Neural crest cell (in vitro differentiated cells): Measurements from ENCODE around the gene HOXD12. TPM values are rescaled to one million over a fixed set of nuclear protein-coding genes. Genes with fewer than 3 reads are reported as not detected.

Experiments used
- DNase-seq: peaks from one replicate; pipeline ENCODE4 v3.0.0; 2021; ENCODE audit warnings: low read depth, mixed read lengths, low spot score
- H3K27ac Mint-ChIP-seq: one replicate; pipeline ENCODE4 v1.8.0; 2021; ENCODE audit warnings: mild to moderate bottlenecking, mixed read lengths; ENCODE audit not compliant: unreplicated experiment
- H3K27me3 Mint-ChIP-seq: 2 replicates; pipeline ENCODE4 v1.8.0; 2021; ENCODE audit warnings: low read depth, mild to moderate bottlenecking, mixed read lengths
- H3K36me3 Mint-ChIP-seq: 2 replicates; pipeline ENCODE4 v1.8.0; 2021; ENCODE audit warnings: low read depth, mild to moderate bottlenecking, mixed read lengths
- H3K4me1 Mint-ChIP-seq: 2 replicates; pipeline ENCODE4 v1.8.0; 2021; ENCODE audit warnings: mixed read lengths
- H3K4me3 Mint-ChIP-seq: one replicate; pipeline ENCODE4 v1.8.0; 2021; ENCODE audit warnings: mild to moderate bottlenecking, mixed read lengths
- H3K9me3 Mint-ChIP-seq: 2 replicates; pipeline ENCODE4 v1.8.0; 2021; ENCODE audit warnings: mixed read lengths
- total RNA-seq: library from RNA; stranded (reverse); gene quantifications from 2 replicates; pipeline ENCODE4 v1.2.1, GENCODE V29; 2021
- TF ChIP-seq, protein P1 (sequence below): fragments of 200-600 bp; sonication (generic); conservative IDR thresholded peaks from 2 replicates; pipeline ENCODE4 v1.5.0; 2021; ENCODE audit warnings: antibody characterized with exemption, mild to moderate bottlenecking

The HOXD12 gene
- total RNA-seq, 1 donor from 2014 or later, result not detected

DNA sequence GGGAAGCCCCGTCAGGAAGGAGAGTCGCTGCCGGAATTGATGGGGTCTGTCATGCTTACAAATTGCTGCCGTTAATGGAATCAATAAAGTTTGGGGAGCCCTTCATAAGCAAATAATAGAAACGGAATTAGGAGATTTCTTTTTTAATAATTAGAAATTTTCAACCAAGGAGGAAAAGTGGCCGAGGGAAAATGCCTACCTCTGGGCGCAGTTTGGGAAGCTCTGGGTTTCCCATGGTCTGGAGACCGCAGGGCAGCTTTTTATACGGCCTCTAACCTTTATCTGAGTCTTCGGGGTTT, 17.1 kb upstream of the HOXD12 start:
- Mint-ChIP-seq H3K36me3 (peaks cover 6% of the 10 kb centered on the region), H3K9me3 (no peaks in the 10 kb centered on the region), H3K4me1 (peaks cover 13% of the 10 kb centered on the region), H3K4me3 (peak overlapping the region; percentile 66), H3K27ac (no peak overlapping the region), H3K27me3 (peaks cover 96% of the 10 kb centered on the region)
- TF ChIP-seq, protein P1, sequence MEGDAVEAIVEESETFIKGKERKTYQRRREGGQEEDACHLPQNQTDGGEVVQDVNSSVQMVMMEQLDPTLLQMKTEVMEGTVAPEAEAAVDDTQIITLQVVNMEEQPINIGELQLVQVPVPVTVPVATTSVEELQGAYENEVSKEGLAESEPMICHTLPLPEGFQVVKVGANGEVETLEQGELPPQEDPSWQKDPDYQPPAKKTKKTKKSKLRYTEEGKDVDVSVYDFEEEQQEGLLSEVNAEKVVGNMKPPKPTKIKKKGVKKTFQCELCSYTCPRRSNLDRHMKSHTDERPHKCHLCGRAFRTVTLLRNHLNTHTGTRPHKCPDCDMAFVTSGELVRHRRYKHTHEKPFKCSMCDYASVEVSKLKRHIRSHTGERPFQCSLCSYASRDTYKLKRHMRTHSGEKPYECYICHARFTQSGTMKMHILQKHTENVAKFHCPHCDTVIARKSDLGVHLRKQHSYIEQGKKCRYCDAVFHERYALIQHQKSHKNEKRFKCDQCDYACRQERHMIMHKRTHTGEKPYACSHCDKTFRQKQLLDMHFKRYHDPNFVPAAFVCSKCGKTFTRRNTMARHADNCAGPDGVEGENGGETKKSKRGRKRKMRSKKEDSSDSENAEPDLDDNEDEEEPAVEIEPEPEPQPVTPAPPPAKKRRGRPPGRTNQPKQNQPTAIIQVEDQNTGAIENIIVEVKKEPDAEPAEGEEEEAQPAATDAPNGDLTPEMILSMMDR, result no peak
- no peak for DNase-seq

DNA sequence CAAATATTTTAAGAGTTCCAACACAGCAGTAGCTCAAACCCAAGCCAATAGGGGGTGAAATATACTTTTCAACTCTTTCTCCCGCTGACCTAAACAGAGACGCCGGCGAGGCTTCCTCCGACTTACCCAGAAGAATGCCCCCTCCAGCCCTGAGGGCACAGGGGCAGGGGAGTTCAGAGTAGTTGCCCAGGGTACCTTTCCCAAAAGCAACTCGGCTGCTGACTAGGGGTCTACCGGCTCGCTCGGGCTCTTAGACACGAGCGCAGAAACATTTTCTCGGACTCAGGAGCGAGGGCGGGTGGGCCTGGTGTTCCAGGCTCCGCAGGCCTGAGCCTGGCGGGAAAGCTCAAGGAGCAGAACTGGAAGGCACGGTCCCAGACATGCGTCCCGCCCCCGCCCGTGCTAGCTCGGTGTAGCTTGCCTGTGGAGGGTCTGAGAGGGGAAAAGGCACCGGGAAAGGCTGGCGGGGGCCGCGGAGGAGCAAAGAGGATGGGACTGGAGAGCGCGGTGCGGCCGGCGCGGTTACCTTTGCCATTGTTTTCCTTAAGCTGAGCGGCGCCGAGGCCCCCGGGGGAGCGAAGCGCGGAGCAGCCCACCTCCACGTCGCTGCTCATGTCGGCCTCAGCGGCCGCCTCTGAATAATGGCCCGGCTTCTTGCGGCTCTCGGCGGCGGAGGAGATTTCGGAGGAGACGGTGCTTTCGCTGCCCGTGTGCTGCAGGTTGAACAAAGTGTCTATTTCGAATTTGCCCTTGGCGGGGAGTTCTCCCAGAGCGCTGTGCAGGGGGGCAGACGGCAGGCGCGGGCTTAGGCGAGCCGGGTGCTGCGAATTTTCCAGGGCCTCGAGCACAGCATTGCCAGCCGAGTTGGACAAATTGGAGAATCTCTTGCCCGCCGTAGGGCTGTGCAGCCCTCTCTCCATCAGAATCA, 16.5 kb upstream of the HOXD12 start:
- TF ChIP-seq, protein P1, result no peak
- Mint-ChIP-seq H3K27ac (no peak overlapping the region), H3K9me3 (no peaks in the 10 kb centered on the region), H3K27me3 (peaks cover 98% of the 10 kb centered on the region), H3K36me3 (peaks cover 6% of the 10 kb centered on the region), H3K4me1 (peaks cover 16% of the 10 kb centered on the region), H3K4me3 (peak overlapping the region; percentile 66)
- DNase-seq, result no peak

DNA sequence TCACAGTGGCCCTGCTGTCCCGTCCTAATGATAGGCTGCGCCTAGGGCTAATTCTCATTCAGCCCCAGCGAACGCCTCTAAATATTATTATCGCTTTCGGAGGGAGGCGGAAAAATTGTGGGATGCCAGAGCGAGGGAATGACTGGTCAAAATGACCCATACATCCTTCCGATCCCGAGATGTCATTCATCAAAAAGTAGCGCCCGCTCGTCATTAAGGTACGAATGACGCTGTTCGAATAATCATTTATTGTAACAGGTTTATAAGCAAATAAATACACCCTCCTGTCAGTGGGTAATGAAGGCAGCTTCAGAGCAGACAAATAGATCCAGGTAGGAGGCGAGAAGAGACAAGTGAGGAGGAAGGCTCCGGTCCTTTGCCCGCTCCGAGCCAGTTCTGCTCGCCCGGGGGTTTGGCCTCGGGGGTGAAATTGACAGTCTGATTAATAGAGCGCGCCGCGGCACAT, 15.8 kb upstream of the HOXD12 start, which contains the start of gene EVX2:
EVX2 (minus strand) TSS at position 167 of the 466 bp plus-strand sequence. CDS start 186 bp downstream, outside the sequence.
- Mint-ChIP-seq H3K27me3 (peaks cover 98% of the 10 kb centered on the region), H3K27ac (no peak within 1 kb of the TSS), H3K4me3 (peak within 1 kb of the TSS; percentile 66), H3K9me3 (no peaks in the 10 kb centered on the region), H3K4me1 (peaks cover 19% of the 10 kb centered on the region), H3K36me3 (peaks cover 8% of the 10 kb centered on the region)
- DNase-seq, result no peak
- TF ChIP-seq, protein P1, result no peak

DNA sequence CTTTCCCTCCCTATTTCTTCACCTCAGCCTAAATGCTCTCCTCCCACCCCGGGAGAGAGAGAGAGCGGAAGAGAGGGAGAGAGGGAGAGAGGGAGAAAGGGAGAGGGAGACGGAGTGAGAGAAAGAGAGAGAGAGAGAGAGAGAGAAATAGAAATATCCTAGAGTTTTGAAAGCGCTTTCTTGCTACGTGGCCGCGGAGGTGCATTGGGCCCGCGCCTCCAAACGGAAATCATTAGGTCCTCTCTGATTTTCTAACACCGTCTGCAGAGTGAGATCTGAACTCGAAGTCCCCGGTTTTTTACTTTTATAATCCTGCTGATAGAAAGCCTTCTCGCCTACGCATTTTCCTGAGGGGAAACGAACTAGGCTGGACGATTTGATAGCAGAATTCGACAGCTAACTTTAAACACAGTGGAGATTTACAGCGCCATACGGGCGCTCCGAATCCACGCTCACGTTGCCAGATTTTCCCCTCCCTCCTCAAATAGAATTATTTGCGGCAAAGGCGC, 14.9 kb upstream of the HOXD12 start:
- Mint-ChIP-seq H3K27me3 (peaks cover 98% of the 10 kb centered on the region), H3K9me3 (no peaks in the 10 kb centered on the region), H3K27ac (no peak overlapping the region), H3K4me3 (peak overlapping the region; percentile 40), H3K4me1 (peaks cover 13% of the 10 kb centered on the region), H3K36me3 (peaks cover 8% of the 10 kb centered on the region)
- DNase-seq, result no peak
- TF ChIP-seq, protein P1, result no peak

DNA sequence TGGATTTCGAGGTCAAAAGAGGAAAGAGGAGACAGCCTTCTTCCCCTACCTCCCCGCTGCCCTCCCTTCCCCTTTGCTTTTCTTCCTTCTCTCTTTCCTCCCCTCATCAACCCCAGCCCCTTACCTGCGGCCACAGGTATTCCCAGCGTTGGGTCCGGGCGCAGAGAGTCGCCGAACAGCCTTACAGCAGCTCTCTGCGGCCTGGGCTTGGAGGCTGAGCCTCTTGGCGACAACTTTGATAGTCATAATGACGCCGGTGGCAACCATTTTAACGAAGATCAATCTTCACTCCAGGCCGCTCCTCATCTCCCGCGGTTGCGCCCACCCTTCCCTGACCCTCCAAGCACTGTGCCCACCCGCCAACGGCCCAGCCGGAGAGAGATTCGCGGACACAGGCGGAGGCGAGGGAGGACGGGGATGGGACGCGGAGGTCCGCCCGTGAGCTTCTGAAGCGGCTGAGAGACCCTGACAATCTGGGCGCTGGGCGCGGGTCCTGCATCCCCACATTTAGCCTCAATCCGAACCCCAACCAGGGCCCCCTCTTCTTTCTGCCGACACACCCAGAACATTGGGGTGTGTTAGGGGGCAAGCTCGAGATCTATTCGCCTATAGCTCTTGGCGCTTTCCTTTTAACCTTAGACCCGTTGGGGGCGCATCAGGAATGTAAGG, 14.3 kb upstream of the HOXD12 start:
- H3K4me3 Mint-ChIP-seq, result peak overlapping the region; percentile 54
- DNase-seq, result no peak
- H3K27ac Mint-ChIP-seq, result no peak overlapping the region
- H3K36me3 Mint-ChIP-seq, result peaks cover 8% of the 10 kb centered on the region
- H3K4me1 Mint-ChIP-seq, result peaks cover 12% of the 10 kb centered on the region
- peaks cover 100% of the 10 kb centered on the region for H3K27me3 Mint-ChIP-seq
- no peaks in the 10 kb centered on the region for H3K9me3 Mint-ChIP-seq
- TF ChIP-seq, protein P1, result no peak
